GM18499 (cell line): ENCODE measurements around the gene MICOS13.

ENCODE experiments used
- ATAC-seq: cut with Tn5 transposase; IDR thresholded peaks from one replicate; pipeline ENCODE4 v1.9.1; 2021; ENCODE audit warnings: moderate number of reproducible peaks; ENCODE audit not compliant: insufficient read depth, unreplicated experiment

Gene MICOS13

GRCh38 chr19:5672708-5673459 lies 7.4 kb downstream of the MICOS13 start:
- no peak for ATAC-seq

DNA sequence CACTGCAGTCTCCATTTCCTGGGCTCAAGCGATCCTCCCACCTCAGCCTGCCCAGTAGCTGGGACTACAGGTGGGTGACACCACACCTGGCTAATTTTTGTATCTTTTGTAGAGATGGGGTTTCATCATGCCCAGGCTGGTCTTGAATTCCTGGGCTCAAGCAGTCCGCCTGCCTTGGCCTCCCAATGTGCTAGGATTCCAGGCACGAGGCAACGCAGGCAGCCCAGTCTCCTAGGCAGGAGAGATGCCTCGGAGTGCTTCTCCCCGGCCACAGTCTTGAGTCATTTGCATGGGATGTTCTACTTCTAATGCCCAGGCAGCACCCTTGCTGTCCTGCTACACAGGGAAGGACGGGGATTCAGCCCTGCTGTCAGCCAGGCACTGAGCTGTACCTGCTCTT lies 8.7 kb downstream of the MICOS13 start:
- no peak for ATAC-seq

DNA sequence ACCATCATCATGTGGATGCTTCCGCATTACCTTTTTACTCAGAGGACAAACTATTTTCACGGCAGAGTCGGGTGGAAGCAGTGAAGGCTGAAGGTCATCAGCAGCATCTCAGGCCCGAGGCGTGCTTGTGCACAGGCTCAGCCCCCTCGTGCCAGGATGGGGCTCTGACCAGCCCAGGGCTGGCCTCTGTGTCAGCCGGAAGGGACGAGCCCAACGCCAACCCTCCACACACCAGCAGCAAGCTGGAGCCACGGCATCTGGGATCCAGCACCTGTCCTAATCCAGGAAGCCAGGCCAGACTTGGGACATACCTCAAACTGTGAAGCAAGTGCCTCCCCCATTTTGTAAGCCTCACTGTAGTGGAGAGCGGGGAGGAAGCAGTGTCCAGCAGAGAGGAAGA lies 11.1 kb downstream of the MICOS13 start:
- no peak for ATAC-seq

- no peak for ATAC-seq
Observed at GRCh38 chr19:5667751-5668271, 12.5 kb downstream of the MICOS13 start.

DNA sequence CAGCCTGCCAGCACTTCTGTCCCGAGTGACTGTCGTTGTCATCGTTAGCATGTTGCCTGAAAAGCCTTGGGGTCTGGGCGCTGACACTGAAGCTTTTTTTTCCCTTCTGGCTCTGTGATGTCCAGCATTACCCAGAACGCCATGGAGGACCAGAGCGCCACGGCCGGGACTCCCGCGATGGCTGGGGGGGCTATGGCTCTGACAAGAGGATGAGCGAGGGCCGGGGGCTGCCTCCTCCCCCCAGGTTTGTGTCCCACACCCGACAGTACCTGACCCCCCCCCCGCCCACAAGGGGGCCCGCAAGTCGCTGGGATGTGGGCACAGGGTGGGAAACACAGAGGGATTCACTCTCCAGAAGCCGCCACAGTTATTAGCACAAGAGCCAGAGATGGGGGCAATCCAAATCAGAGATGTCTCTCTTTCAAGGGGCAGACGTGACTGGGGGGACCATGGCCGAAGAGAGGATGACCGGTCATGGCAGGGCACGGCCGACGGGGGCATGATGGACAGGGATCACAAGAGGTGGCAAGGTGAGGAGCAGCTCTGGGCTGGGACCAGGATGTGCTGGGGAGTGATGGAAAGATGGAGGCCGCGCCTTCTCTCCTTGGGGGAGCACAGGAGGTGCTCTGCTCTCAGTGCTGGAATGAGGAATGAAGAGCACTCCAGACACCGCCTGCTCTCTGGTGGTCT lies 13.2 kb downstream of the MICOS13 start:
- ATAC-seq, result no peak

GRCh38 chr19:5665781-5666513 lies 14.4 kb downstream of the MICOS13 start:
- ATAC-seq, result no peak

DNA sequence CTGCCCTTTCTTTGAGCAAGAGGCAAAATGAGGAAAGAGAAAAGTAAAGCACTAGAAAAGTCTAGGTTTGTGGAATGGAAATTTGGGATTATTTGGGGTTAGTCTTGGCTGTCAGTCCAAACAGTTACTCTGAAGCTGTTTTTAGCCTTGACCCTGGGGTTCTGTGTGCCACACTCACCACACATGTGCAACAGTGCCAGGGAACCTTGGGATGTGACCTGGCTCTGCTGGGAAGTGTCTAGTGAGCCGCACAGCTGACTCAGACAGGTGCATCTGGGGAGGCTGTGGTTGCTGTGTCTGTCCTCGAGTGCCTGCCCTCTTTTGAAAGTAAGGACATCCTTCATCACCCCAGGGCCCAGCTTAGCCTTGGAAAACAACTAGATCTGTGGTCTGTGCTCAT lies 15.8 kb downstream of the MICOS13 start:
- no peak for ATAC-seq

GRCh38 chr19:5663904-5664303 lies 16.4 kb downstream of the MICOS13 start:
- no peak for ATAC-seq

GRCh38 chr19:5661483-5661882 lies 18.8 kb downstream of the MICOS13 start:
- no peak for ATAC-seq

DNA sequence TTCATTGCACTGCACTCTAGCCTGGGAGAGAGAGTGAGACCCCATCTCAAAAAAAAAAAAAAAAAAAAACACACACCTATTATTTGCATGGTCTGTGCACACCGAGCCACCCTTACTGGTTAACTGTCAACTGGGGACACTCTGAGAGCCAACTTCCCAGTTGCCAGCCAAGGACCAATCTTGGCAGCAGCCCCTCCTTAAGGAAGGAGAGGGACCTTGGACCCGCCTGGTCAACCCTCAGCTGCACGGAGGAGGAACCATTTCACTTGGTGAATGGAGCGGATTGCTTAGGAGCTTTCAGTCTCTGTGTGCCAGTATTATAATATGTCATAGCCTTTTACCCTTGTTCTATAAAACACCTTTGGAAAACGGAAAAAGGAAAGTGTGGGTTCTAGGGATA lies 24.9 kb downstream of the MICOS13 start:
- ATAC-seq, result no peak

GRCh38 chr19:5654931-5655330 lies 25.4 kb downstream of the MICOS13 start:
- no peak for ATAC-seq

DNA sequence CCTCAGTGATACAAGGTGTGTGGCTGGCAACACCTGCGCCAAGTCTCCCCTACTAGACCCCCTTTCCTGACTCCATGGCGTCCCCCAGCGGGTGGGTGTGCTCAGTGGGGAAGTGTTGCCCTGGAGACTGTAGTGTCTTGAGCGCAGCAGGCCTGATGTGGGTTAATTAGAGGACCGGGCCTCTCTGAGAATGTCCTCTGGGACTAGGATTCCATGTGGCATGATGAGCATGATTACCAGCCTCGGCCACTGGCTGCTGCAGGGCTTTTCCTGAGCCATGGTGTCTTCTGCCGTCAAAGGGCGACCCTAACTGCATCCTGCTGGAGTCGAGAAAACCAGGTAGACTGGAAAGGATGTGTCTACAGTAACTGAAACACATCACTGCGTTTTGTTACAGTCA lies 28.1 kb downstream of the MICOS13 start:
- ATAC-seq, result no peak

DNA sequence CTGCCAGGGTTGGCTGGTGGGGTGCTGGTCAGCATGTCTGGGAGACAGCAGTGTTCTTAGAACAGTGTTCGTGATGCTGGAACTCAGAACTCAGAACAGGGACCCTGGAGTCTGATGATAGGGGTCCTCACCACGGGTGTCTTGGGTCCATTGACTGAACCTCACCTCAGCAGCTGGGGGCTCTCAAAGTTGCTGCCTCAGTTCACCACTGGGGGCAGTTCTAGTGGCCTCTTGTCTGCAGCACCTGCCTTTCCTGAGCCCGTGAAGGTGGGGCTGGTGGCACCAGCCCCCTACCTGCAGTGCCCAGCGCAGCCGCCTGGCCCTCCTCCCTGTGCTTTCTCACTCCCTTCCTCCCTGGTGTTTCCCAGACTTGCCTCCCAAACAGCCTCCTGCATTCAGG lies 29.0 kb downstream of the MICOS13 start:
- no peak for ATAC-seq

DNA sequence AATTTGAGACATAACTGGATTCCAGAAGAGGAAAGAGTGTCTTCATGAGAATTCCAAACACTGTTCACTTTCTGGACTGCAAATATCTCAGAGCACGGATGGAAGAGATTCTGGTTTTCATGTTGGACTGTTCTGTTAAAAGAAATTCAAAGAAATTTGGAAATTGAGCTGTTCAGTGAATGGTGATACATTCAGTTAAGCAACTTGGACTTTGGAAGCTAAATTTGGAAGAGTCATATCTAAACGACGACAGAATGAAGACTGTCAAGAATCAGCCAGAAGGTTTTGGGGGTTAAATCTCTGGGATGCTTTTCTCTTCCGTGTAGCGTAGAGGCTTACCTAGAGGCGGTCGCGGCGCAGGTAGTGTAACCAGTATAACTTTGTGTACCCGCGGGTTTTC lies 31.9 kb downstream of the MICOS13 start:
- ATAC-seq, result no peak

DNA sequence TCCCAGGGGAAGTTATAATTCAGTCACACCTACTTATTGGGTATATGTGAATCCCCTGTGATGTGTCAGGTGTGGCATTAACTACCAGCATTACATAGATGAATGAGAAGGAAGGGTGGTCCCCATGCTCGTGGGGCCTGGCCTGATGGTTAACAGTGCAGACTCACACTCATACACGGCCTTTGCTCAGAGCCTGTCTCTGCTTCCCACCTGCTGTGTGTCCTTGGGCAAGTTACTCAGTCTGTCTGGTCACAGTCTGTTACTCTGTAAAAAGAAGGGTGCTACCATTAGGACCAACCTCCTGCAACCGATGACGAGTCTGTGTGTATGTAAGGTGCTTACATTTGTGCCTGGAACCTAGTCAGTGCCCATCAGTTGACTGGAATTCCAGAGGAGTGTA lies 33.6 kb downstream of the MICOS13 start:
- ATAC-seq, result no peak

GRCh38 chr19:5645409-5645808 lies 34.9 kb downstream of the MICOS13 start:
- ATAC-seq, result no peak

DNA sequence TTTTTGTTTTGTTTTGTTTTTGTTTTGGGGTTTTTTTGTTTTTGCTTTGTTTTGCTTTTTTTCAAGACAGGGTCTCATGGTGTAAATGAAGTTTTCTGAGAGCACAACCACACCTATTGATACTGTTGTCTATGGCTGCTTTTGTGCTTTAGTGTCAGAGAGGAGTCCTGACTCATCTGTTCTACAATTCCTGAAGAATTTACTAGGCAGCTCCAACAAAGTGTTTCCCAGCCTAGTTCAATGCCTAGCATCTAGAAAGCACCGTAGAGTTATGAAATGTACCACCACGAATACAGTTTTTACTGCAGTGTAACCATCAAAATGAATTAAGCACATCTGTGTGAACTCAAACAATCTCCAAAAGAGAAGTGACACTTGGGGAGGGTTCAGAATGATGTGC lies 36.3 kb downstream of the MICOS13 start:
- ATAC-seq, result no peak

- ATAC-seq, result no peak
Observed at GRCh38 chr19:5643060-5643459, 37.3 kb downstream of the MICOS13 start.

- ATAC-seq, result no peak
Observed at GRCh38 chr19:5642204-5642603, 38.1 kb downstream of the MICOS13 start.

DNA sequence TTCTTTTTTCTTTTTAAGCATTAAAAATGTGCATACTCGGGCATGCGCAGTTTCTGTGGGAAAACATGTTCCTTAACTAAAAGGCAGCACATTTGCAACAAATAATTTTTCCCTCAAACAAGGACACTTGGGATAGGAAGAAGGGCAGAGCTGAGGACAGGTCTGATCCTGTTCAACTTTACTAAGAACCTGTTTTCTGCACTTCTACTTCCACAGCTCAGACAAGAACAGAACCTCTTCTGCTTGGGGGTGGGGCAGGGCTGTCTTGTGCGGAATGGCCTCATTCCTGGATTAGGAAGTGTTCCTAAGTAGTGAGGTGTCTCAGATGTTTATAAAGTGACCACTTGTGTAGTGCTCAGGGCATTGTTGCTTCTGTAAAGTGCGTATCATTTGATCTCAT lies 39.1 kb downstream of the MICOS13 start:
- no peak for ATAC-seq

DNA sequence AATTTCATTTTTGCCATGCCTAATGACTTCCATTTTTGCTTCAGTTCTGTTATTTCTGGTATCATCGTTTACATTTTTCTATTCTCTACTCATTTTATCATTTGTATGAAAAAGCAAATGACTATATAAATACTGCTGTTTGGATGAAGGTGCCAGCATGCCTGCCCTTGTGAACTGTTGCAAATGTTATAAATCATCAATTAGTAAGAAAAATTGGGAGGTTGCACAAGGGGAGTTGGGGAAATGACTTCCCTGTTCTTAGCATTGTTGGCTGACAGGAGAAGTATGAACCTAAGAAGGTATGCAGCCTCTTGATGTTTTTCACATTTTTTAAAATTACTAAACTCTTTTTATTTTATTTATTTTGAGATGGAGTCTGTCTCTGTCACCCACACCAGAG lies 42.3 kb downstream of the MICOS13 start:
- ATAC-seq, result no peak
